Measurements from ENCODE around the gene ROBO1. TPM values are rescaled to one million over a fixed set of nuclear protein-coding genes. Genes with fewer than 3 reads are reported as not detected.
"Not testable (repeated sequence)": the region's sequence is repeated elsewhere in the genome, so short reads cannot be mapped to it uniquely, and the experiment has no call there.

The ROBO1 gene
- total RNA-seq, 1 donor from 2014 or later: 27.1 TPM

DNA sequence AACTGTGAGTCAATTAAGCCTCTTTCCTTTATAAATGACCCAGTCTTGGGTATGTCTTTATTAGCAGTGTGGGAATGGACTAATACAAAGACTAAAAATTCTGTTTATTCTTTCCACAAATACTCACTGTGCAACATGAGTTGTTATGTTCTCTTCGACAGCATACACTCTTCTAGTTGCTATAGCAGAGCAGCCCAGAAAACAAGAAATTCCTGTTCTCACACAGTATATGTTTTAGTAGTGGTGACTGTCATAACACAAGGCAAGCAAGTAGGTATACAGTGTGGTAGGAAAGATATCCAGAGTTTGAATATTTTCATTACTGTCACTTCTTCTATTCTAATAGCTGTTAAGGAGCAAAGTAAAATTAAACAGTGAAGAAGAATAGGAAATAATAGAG lies 453.3 kb downstream of the ROBO1 start:
- TF ChIP-seq, protein P1, sequence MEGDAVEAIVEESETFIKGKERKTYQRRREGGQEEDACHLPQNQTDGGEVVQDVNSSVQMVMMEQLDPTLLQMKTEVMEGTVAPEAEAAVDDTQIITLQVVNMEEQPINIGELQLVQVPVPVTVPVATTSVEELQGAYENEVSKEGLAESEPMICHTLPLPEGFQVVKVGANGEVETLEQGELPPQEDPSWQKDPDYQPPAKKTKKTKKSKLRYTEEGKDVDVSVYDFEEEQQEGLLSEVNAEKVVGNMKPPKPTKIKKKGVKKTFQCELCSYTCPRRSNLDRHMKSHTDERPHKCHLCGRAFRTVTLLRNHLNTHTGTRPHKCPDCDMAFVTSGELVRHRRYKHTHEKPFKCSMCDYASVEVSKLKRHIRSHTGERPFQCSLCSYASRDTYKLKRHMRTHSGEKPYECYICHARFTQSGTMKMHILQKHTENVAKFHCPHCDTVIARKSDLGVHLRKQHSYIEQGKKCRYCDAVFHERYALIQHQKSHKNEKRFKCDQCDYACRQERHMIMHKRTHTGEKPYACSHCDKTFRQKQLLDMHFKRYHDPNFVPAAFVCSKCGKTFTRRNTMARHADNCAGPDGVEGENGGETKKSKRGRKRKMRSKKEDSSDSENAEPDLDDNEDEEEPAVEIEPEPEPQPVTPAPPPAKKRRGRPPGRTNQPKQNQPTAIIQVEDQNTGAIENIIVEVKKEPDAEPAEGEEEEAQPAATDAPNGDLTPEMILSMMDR (IDR thresholded peaks at IDR 0.05): no peak
- H3K9me3 ChIP-seq: no peaks in the 10 kb centered on the region
- no peaks in the 10 kb centered on the region for H3K27me3 ChIP-seq
- intact Hi-C loops (cut with DNase I): no loop called here
- H3K27ac ChIP-seq: no peak overlapping the region
- ATAC-seq: no peak
- H3K36me3 ChIP-seq: no peaks in the 10 kb centered on the region
- no peaks in the 10 kb centered on the region for H3K4me1 ChIP-seq
- DNase-seq: no peak
- H3K4me3 ChIP-seq: no peak overlapping the region

DNA sequence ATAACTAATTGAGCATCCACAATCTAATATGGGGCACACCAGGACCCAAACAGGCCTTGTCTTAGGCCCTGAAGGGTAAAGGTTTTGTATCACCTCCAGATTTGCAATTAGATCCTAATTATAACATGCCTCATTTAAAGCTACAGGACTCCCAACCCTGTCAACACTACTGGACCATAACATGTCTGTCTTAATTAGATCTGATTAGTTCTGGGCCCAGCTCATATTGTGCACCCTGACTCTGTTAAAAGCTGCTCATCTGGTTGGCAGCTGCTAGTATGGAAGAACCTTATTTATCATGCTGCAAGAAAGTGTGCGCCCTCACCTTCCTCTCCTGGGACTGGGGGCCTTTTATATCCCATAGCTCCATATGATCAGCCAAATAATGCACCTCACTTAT lies 457.8 kb downstream of the ROBO1 start:
- no peak for DNase-seq
- H3K27me3 ChIP-seq: no peaks in the 10 kb centered on the region
- no peaks in the 10 kb centered on the region for H3K9me3 ChIP-seq
- intact Hi-C loops (cut with DNase I): no loop called here
- no peak for ATAC-seq
- no peak overlapping the region for H3K27ac ChIP-seq
- TF ChIP-seq, protein P1 (IDR thresholded peaks at IDR 0.05): no peak
- no peaks in the 10 kb centered on the region for H3K4me1 ChIP-seq
- no peak overlapping the region for H3K4me3 ChIP-seq
- H3K36me3 ChIP-seq: no peaks in the 10 kb centered on the region

DNA sequence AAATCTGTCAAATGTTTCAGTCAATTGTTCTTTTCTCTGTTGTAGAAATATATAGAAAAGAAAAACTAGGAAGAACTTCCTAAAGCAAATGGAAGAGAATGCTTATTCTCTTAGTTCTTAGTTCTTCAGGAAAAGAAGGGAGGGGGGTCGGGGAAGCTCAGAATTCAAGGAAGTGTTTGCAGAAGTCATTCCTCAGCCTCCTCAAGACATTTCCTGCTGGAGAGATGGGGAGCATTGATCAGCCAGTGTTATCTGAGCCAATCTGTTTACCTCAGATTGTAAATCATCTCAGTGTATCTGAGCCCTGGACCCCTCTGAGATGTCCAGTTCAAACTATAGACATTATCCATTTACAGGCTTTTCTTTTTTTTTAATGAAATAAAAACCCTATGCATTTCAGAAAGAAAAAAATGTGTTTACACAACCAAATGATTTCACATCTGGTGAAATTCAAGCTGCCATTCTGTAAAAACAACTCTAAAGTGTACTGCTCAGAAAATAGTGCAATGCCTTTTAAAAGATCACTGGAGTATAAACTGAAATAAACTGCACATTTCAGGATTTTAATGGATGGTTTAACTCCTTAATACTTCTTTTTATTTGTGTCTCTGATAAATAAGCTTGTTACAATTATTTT lies 460.7 kb downstream of the ROBO1 start:
- Histone ChIP-seq H3K27me3 (no peaks in the 10 kb centered on the region), H3K36me3 (no peaks in the 10 kb centered on the region), H3K4me3 (no peak overlapping the region), H3K27ac (no peak overlapping the region), H3K9me3 (no peaks in the 10 kb centered on the region), H3K4me1 (no peaks in the 10 kb centered on the region)
- intact Hi-C loops (cut with DNase I): no loop called here
- DNase-seq: no peak
- no peak for ATAC-seq
- TF ChIP-seq, protein P1 (IDR thresholded peaks at IDR 0.05): no peak

DNA sequence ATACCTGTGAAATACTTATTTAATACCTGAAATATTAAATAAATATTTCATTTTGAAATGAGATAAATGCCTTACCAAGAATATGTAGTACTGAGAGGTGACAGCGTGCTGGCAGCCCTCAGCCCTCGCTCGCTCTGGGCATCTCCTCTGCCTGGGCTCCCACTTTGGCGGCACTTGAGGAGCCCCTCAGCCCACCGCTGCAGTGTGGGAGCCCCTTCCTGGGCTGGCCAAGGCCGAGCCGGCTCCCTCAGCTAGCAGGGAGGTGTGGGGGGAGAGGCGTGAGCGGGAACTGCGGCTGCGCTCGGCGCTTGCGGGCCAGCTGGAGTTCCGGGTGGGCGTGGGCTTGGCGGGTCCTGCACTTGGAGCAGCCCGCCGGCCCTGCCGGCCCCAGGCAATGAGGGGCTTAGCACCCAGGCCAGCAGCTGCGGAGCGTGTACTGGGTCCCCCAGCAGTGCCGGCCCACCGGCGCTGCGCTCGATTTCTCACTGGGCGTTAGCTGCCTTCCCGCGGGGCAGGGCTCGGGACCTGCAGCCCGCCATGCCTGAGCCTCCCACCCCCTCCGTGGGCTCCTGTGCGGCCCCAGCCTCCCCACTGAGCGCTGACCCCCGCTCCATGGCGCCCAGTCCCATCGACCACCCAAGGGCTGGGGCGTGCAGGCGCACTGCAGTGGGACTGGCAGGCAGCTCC lies 467.7 kb downstream of the ROBO1 start:
- DNase-seq; H3K36me3 ChIP-seq; H3K4me1 ChIP-seq; H3K27ac ChIP-seq; H3K4me3 ChIP-seq; intact Hi-C loops (cut with DNase I); H3K27me3 ChIP-seq; ATAC-seq; H3K9me3 ChIP-seq: not testable (repeated sequence)

DNA sequence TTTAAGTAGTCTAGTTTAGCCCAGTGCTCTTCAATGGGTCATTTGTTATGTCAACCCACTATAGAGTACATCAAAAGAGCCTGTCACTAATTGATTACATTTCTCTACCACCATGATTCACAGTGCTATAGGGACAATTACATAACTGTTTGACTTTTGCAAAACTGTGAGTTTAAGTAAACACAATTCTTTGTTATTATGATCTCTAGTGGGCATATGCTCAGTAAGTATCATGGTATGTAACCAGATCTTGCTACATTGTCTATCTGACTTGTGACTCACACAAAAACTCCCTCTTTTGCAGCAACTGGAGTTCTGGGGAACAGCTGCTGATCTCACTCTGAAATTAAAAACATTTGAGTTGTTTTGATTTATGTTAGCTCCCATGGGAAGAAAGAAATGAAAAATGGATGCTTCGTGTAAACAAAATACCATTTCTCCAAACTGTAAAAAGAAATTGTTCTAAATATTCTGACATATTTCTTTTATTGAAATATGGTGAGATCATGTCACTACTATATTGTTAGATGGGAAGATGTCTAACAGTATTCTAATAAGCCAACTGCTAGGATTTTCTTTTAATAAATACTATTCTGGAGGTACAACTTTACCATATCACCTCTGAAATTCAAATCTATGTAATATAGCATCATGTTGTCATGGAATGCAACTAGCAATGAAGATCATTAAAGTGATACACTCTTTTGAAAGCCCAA lies 470.4 kb downstream of the ROBO1 start:
- Histone ChIP-seq H3K36me3 (no peaks in the 10 kb centered on the region), H3K27me3 (no peaks in the 10 kb centered on the region), H3K4me3 (no peak overlapping the region), H3K27ac (no peak overlapping the region), H3K9me3 (no peaks in the 10 kb centered on the region), H3K4me1 (peaks cover 4% of the 10 kb centered on the region)
- ATAC-seq (no peak), DNase-seq (no peak)
- intact Hi-C loops (cut with DNase I): no loop called here
- TF ChIP-seq, protein P1 (IDR thresholded peaks at IDR 0.05): no peak

DNA sequence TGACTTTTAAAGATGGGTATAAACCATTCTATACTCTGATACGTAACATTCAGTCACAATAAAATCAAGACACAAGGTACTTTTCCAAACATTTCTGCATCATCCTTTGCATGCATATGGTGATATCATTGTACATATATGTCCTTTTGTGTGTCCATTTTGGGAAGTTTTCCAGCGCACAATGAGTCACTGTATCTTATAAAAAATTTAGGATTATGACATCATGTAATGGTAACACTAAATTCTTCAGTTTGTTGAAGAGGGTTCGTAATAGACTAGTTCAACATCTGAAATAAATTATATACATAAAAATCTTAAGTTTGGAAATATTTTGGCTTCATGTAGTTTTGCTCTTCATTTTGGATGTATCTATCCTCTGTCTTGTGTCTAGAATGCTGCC lies 480.9 kb downstream of the ROBO1 start:
- Histone ChIP-seq H3K4me1 (no peaks in the 10 kb centered on the region), H3K36me3 (no peaks in the 10 kb centered on the region), H3K27me3 (no peaks in the 10 kb centered on the region), H3K9me3 (no peaks in the 10 kb centered on the region), H3K27ac (no peak overlapping the region), H3K4me3 (no peak overlapping the region)
- TF ChIP-seq, protein P1 (IDR thresholded peaks at IDR 0.05): no peak
- intact Hi-C loops (cut with DNase I): no loop called here
- ATAC-seq (no peak), DNase-seq (no peak)

All from upper lobe of right lung (tissue), 1 donor.